ENCODE results near the gene CEP128.

- TF ChIP-seq CTCF (IDR thresholded peaks at IDR 0.05) (no peak), POLR2A (IDR thresholded peaks at IDR 0.05) (no peak)
Measured at GRCh38 chr14:80926397-80927082, 15.0 kb downstream of the CEP128 start.
